ENCODE data around the gene RGL2. TPM values are rescaled to one million over a fixed set of nuclear protein-coding genes. Genes with fewer than 3 reads are reported as not detected.

Gene RGL2
- total RNA-seq, 4 donors from 2014 or later = 53.7 to 83.0 (median 60.7) TPM

GRCh38 chr6:33279971-33280511, 18.7 kb downstream of the RGL2 start:
- no CpG with 5 or more reads among the region's 5 CpGs for WGBS, 2 donors (ENCODE audit: low coverage in 1 of 2)
- Histone ChIP-seq H3K36me3 (peaks cover 0 to 80% of the 10 kb centered on the region in 2 donors), H3K9me3 (no peaks in the 10 kb centered on the region), H3K27me3 (no peaks in the 10 kb centered on the region), H3K4me1 (peaks cover 0 to 46% (median 20%) of the 10 kb centered on the region in 3 donors), H3K27ac (peak overlapping the region in 2 of 4 donors; percentile 12 to 17), H3K4me3 (no peak overlapping the region)
- peak in 3 of 4 experiments; percentile 38 to 50 (median 40) for TF ChIP-seq CTCF (IDR thresholded peaks at IDR 0.05)
- no peak for TF ChIP-seq POLR2A (IDR thresholded peaks at IDR 0.05)
- TF ChIP-seq POLR2AphosphoS5 (IDR thresholded peaks at IDR 0.05) = no peak
- TF ChIP-seq EP300 (IDR thresholded peaks at IDR 0.05) = no peak
- no peak for ATAC-seq

- peaks cover 0 to 54% (median 23%) of the 10 kb centered on the region in 3 donors for H3K4me1 ChIP-seq
- TF ChIP-seq POLR2A (IDR thresholded peaks at IDR 0.05) (no peak), CTCF (IDR thresholded peaks at IDR 0.05) (no peak), POLR2AphosphoS5 (IDR thresholded peaks at IDR 0.05) (no peak), EP300 (IDR thresholded peaks at IDR 0.05) (no peak)
- H3K4me3 ChIP-seq = no peak overlapping the region
- H3K36me3 ChIP-seq = peaks cover 0 to 80% of the 10 kb centered on the region in 2 donors
- 66% methylated on average over 3 of the region's 13 CpGs; no CpG with 5 or more reads in 1 of the 2 donors for WGBS, 2 donors (ENCODE audit: low coverage in 1 of 2)
- H3K27me3 ChIP-seq = no peaks in the 10 kb centered on the region
- peak overlapping the region in 1 of 4 donors; percentile 89 for H3K27ac ChIP-seq
- no peak for ATAC-seq
- H3K9me3 ChIP-seq = no peaks in the 10 kb centered on the region
These were observed 19.5 kb downstream of the RGL2 start for GRCh38 chr6:33279257-33279695.

- Histone ChIP-seq H3K9me3 (no peaks in the 10 kb centered on the region), H3K27ac (peak overlapping the region in 2 of 4 donors; percentile 89 to 93), H3K4me1 (peaks cover 0 to 59% (median 27%) of the 10 kb centered on the region in 3 donors), H3K4me3 (no peak overlapping the region), H3K27me3 (no peaks in the 10 kb centered on the region), H3K36me3 (peaks cover 0 to 80% of the 10 kb centered on the region in 2 donors)
- TF ChIP-seq EP300 (IDR thresholded peaks at IDR 0.05) (no peak), POLR2A (IDR thresholded peaks at IDR 0.05) (no peak), CTCF (IDR thresholded peaks at IDR 0.05) (no peak), POLR2AphosphoS5 (IDR thresholded peaks at IDR 0.05) (no peak)
- 38 to 88% methylated on average over 1 to 2 of the region's 3 CpGs for WGBS, 2 donors (ENCODE audit: low coverage in 1 of 2)
- ATAC-seq = no peak
These were observed 19.9 kb downstream of the RGL2 start for GRCh38 chr6:33278810-33279209.

GRCh38 chr6:33278392-33278741, 20.4 kb downstream of the RGL2 start:
- H3K36me3 ChIP-seq = peaks cover 0 to 80% of the 10 kb centered on the region in 2 donors
- peak overlapping the region in 3 of 4 donors; percentile 89 to 96 (median 93) for H3K27ac ChIP-seq
- H3K9me3 ChIP-seq = no peaks in the 10 kb centered on the region
- no peak overlapping the region for H3K4me3 ChIP-seq
- TF ChIP-seq POLR2AphosphoS5 (IDR thresholded peaks at IDR 0.05) (no peak), EP300 (IDR thresholded peaks at IDR 0.05) (no peak), CTCF (IDR thresholded peaks at IDR 0.05) (no peak), POLR2A (IDR thresholded peaks at IDR 0.05) (no peak)
- ATAC-seq = no peak
- peaks cover 0 to 63% (median 29%) of the 10 kb centered on the region in 3 donors for H3K4me1 ChIP-seq
- 40 to 72% methylated on average over 1 to 5 of the region's 9 CpGs for WGBS, 2 donors (ENCODE audit: low coverage in 1 of 2)
- no peaks in the 10 kb centered on the region for H3K27me3 ChIP-seq

All from gastroesophageal sphincter (tissue), 4 donors.